Measurements from ENCODE around the gene PDK2. TPM values are rescaled to one million over a fixed set of nuclear protein-coding genes. Genes with fewer than 3 reads are reported as not detected.
A peak's percentile ranks its signal among the peaks of the same experiment; 100 is the strongest.

The PDK2 gene
- total and polyA plus RNA-seq, 10 of the 15 experiments (the other 5 are each of a cell fraction or from before 2014, with no cell fraction given), result 0.98 to 22.6 (median 12.3) TPM

DNA sequence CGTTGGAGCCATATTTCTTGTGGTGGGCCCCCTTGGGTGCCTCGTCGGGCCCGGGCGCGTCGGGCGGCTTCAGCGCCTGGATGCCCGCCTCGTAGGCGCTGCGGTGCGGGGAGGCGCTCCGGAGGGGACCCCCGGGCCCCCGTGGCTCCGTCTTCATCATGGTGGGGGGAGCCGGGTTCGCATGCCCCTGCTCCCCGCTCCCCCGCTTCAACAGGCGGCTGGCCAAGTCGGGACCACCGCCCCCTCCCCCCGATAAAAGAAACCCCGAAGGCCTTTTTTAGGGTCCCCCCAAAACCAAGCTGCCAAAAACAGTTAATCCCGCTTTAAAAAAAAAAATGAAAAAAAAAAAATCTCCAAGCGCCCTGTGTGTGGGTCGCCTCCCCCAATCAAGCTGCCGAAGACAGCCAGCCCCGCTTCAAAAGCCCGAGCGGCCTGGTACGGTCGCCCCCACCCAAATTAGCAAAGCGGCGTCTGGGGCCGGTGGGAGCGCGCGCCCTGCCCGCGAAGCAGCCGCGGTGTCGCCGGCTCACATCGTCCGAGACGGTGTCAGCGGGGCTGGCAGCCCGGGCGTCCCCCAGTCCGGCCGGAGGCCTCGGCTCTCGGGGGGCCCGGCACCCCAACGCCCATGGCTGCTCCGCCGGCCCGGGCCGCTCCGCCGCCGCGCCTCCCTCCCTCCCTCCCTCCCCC lies 55.3 kb downstream of the PDK2 start, which contains the start of gene PPP1R9B (continued):
- TF ChIP-seq, protein P1, sequence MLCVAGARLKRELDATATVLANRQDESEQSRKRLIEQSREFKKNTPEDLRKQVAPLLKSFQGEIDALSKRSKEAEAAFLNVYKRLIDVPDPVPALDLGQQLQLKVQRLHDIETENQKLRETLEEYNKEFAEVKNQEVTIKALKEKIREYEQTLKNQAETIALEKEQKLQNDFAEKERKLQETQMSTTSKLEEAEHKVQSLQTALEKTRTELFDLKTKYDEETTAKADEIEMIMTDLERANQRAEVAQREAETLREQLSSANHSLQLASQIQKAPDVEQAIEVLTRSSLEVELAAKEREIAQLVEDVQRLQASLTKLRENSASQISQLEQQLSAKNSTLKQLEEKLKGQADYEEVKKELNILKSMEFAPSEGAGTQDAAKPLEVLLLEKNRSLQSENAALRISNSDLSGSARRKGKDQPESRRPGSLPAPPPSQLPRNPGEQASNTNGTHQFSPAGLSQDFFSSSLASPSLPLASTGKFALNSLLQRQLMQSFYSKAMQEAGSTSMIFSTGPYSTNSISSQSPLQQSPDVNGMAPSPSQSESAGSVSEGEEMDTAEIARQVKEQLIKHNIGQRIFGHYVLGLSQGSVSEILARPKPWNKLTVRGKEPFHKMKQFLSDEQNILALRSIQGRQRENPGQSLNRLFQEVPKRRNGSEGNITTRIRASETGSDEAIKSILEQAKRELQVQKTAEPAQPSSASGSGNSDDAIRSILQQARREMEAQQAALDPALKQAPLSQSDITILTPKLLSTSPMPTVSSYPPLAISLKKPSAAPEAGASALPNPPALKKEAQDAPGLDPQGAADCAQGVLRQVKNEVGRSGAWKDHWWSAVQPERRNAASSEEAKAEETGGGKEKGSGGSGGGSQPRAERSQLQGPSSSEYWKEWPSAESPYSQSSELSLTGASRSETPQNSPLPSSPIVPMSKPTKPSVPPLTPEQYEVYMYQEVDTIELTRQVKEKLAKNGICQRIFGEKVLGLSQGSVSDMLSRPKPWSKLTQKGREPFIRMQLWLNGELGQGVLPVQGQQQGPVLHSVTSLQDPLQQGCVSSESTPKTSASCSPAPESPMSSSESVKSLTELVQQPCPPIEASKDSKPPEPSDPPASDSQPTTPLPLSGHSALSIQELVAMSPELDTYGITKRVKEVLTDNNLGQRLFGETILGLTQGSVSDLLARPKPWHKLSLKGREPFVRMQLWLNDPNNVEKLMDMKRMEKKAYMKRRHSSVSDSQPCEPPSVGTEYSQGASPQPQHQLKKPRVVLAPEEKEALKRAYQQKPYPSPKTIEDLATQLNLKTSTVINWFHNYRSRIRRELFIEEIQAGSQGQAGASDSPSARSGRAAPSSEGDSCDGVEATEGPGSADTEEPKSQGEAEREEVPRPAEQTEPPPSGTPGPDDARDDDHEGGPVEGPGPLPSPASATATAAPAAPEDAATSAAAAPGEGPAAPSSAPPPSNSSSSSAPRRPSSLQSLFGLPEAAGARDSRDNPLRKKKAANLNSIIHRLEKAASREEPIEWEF (IDR thresholded peaks at IDR 0.05; ENCODE audit: insufficient replicate concordance, low read depth, low read length), result no peak
- TF ChIP-seq NFIC (IDR thresholded peaks at IDR 0.05; ENCODE audit: low read depth, low read length), result no peak
- TF ChIP-seq YY1 (IDR thresholded peaks at IDR 0.05; ENCODE audit: low read depth, low read length), result no peak
- no peak for TF ChIP-seq IRF4 (IDR thresholded peaks at IDR 0.05; ENCODE audit: low read depth, low read length)
- 0 out of 2 replicates have a peak, but pooled peaks have one; percentile 26 for TF ChIP-seq CHD1 (IDR thresholded peaks at IDR 0.05; ENCODE audit: low read depth, low read length)
- TF ChIP-seq SMAD5 (IDR thresholded peaks at IDR 0.05; ENCODE audit: low read depth), result no peak
- peak; percentile 39 for TF ChIP-seq LARP7 (IDR thresholded peaks at IDR 0.05)
